GM18507 (cell line): ENCODE results near the gene FRY.
A peak's percentile ranks its signal among the peaks of the same experiment; 100 is the strongest.
"Not testable (repeated sequence)": the region's sequence is repeated elsewhere in the genome, so short reads cannot be mapped to it uniquely, and the experiment has no call there.

Experiments
- DNase-seq: peaks from one replicate; pipeline ENCODE4 v3.0.0; 2011; ENCODE audit warnings: low read depth; ENCODE audit not compliant: insufficient read length; ENCODE audit errors: extremely low spot score
- FAIRE-seq: peaks from 2 replicates; lab custom pipeline; 2011; peaks lifted over from hg19 to GRCh38; lab: Jason Lieb, UNC

Gene FRY

GRCh38 chr13:32038343-32038742 is 6.8 kb downstream of the FRY start:
- FAIRE-seq = no peak
- no peak for DNase-seq

GRCh38 chr13:32039056-32039455 is 7.5 kb downstream of the FRY start:
- DNase-seq (no peak), FAIRE-seq (no peak)

GRCh38 chr13:32039528-32039927 is 8.0 kb downstream of the FRY start:
- DNase-seq (no peak), FAIRE-seq (no peak)

GRCh38 chr13:32040052-32040642 is 8.6 kb downstream of the FRY start:
- no peak for FAIRE-seq
- DNase-seq = no peak

- FAIRE-seq = no peak
- no peak for DNase-seq
Observed at GRCh38 chr13:32040689-32041088, 9.1 kb downstream of the FRY start.

- FAIRE-seq = peak; percentile 60
- DNase-seq = no peak
Observed at GRCh38 chr13:32041429-32041828, 9.9 kb downstream of the FRY start.

GRCh38 chr13:32042551-32042950 is 11.0 kb downstream of the FRY start:
- FAIRE-seq (no peak), DNase-seq (no peak)

- DNase-seq (no peak), FAIRE-seq (no peak)
Observed at GRCh38 chr13:32044446-32044845, 12.9 kb downstream of the FRY start.

GRCh38 chr13:32045537-32045936 is 14.0 kb downstream of the FRY start:
- DNase-seq (no peak), FAIRE-seq (no peak)

GRCh38 chr13:32045982-32046785 is 14.6 kb downstream of the FRY start:
- no peak for DNase-seq
- no peak for FAIRE-seq

- DNase-seq (no peak), FAIRE-seq (no peak)
Observed at GRCh38 chr13:32047088-32047487, 15.5 kb downstream of the FRY start.

- no peak for FAIRE-seq
- no peak for DNase-seq
Observed at GRCh38 chr13:32047793-32048192, 16.2 kb downstream of the FRY start.

GRCh38 chr13:32048816-32049215 is 17.2 kb downstream of the FRY start:
- no peak for FAIRE-seq

GRCh38 chr13:32051156-32051555 is 19.6 kb downstream of the FRY start:
- FAIRE-seq = no peak

More at GRCh38 chr13:32048816-32049215, 17.2 kb downstream of the FRY start:
- DNase-seq = no peak

GRCh38 chr13:32056316-32056715 is 24.7 kb downstream of the FRY start:
- DNase-seq (no peak), FAIRE-seq (no peak)

More at GRCh38 chr13:32051156-32051555, 19.6 kb downstream of the FRY start:
- DNase-seq = no peak

- not testable (repeated sequence) for DNase-seq, FAIRE-seq
Observed at GRCh38 chr13:32057325-32057724, 25.8 kb downstream of the FRY start.

GRCh38 chr13:32059511-32059984 is 28.0 kb downstream of the FRY start:
- no peak for FAIRE-seq

GRCh38 chr13:32060401-32060878 is 28.9 kb downstream of the FRY start:
- DNase-seq (no peak), FAIRE-seq (no peak)

More at GRCh38 chr13:32059511-32059984, 28.0 kb downstream of the FRY start:
- DNase-seq = no peak

- FAIRE-seq = no peak
Observed at GRCh38 chr13:32063619-32064233, 32.2 kb downstream of the FRY start.

More at GRCh38 chr13:32063619-32064233, 32.2 kb downstream of the FRY start:
- DNase-seq = no peak
